ENCODE measurements around the gene TFF3.

Gene TFF3

GRCh38 chr21:42287193-42288083 is 27.8 kb downstream of the TFF3 start:
- DNase-seq: peak; percentile 87

GRCh38 chr21:42286416-42286815 is 28.8 kb downstream of the TFF3 start:
- DNase-seq: no peak

GRCh38 chr21:42285569-42286245 is 29.5 kb downstream of the TFF3 start:
- DNase-seq: no peak

GRCh38 chr21:42282715-42283114 is 32.5 kb downstream of the TFF3 start:
- DNase-seq: no peak

- DNase-seq: no peak
Observed at GRCh38 chr21:42282021-42282420, 33.2 kb downstream of the TFF3 start.

- DNase-seq: no peak
Observed at GRCh38 chr21:42281181-42281680, 34.0 kb downstream of the TFF3 start.

GRCh38 chr21:42280356-42281180 is 34.6 kb downstream of the TFF3 start:
- DNase-seq: no peak

- DNase-seq: no peak
Observed at GRCh38 chr21:42279888-42280287, 35.3 kb downstream of the TFF3 start.

GRCh38 chr21:42279341-42279871 is 35.8 kb downstream of the TFF3 start:
- DNase-seq: no peak

- DNase-seq: no peak
Observed at GRCh38 chr21:42278451-42279149, 36.6 kb downstream of the TFF3 start.

GRCh38 chr21:42277593-42277992 is 37.6 kb downstream of the TFF3 start:
- no peak for DNase-seq

GRCh38 chr21:42276526-42277154 is 38.6 kb downstream of the TFF3 start:
- no peak for DNase-seq

- no peak for DNase-seq
Observed at GRCh38 chr21:42276076-42276475, 39.1 kb downstream of the TFF3 start.

GRCh38 chr21:42272984-42273600 is 42.1 kb downstream of the TFF3 start:
- no peak for DNase-seq

GRCh38 chr21:42272109-42272962 is 42.9 kb downstream of the TFF3 start:
- DNase-seq: no peak

- no peak for DNase-seq
Observed at GRCh38 chr21:42271065-42271464, 44.1 kb downstream of the TFF3 start.

- DNase-seq: no peak
Observed at GRCh38 chr21:42269386-42269785, 45.8 kb downstream of the TFF3 start.

GRCh38 chr21:42266971-42267556 is 48.1 kb downstream of the TFF3 start:
- no peak for DNase-seq

GRCh38 chr21:42265231-42265812 is 49.9 kb downstream of the TFF3 start:
- DNase-seq: no peak
